ENCODE measurements around the gene KLK12.

Gene KLK12

DNA sequence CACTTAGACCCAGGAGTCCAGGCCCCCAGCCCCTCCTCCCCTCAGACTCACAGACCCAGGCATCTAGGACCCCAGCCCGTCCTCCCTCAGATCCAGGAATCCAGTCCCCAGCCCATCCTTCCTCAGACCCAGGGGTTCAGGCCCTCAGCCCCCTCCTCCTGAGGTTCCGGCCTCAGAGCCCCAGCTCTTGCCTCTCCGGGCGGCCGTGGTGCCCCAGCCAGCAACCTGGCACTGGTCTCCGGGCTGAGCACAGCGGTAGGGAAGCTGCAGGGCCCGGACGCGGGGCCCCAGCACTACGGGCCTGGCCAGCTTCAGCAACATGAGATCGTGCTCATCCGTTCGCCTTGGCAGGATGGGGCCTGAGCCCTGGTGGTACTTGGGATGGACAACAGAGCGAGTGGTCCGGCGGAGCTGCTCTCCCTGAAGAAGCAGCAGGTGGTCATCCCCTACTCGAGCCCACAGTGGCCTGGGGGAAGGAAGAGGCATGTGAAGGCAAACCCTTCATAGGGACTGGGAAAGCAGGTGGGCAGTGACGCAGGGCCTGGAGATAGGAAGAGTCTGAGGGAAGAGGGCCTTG is 19.0 kb downstream of the KLK12 start:
- TF ChIP-seq, protein P1, sequence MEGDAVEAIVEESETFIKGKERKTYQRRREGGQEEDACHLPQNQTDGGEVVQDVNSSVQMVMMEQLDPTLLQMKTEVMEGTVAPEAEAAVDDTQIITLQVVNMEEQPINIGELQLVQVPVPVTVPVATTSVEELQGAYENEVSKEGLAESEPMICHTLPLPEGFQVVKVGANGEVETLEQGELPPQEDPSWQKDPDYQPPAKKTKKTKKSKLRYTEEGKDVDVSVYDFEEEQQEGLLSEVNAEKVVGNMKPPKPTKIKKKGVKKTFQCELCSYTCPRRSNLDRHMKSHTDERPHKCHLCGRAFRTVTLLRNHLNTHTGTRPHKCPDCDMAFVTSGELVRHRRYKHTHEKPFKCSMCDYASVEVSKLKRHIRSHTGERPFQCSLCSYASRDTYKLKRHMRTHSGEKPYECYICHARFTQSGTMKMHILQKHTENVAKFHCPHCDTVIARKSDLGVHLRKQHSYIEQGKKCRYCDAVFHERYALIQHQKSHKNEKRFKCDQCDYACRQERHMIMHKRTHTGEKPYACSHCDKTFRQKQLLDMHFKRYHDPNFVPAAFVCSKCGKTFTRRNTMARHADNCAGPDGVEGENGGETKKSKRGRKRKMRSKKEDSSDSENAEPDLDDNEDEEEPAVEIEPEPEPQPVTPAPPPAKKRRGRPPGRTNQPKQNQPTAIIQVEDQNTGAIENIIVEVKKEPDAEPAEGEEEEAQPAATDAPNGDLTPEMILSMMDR (IDR thresholded peaks at IDR 0.05; ENCODE audit: extremely low read depth, insufficient read depth, missing control alignments), result no peak
- in situ Hi-C loops (cut with MboI; ENCODE audit: low pct_unique_long_range_greater_than_20kb, low sequenced_read_pairs, unreplicated experiment), result no loop called here
- DNase-seq (ENCODE audit: low spot score), result no peak

DNA sequence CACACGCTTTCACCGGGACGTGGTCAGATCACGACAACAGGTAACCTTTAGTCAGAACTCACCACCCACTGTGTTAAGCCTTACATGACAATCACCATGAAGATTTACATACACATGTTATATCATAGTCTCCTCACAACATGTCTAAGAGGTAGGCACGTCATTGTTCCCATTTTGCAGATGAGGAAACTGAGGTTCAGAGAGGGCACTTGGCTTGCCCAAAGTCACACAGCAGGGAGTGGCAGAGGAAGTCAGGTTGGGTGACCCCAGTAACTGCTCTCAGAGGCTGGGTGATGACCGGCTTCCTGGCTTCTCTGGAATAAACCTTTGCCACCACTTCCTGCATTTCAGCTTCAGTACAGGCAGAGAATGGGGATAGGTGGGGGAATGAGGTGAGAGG is 20.6 kb downstream of the KLK12 start:
- in situ Hi-C loops (cut with MboI; ENCODE audit: low pct_unique_long_range_greater_than_20kb, low sequenced_read_pairs, unreplicated experiment), result no loop called here
- DNase-seq (ENCODE audit: low spot score), result no peak
- TF ChIP-seq, protein P1 (IDR thresholded peaks at IDR 0.05; ENCODE audit: extremely low read depth, insufficient read depth, missing control alignments), result no peak

DNA sequence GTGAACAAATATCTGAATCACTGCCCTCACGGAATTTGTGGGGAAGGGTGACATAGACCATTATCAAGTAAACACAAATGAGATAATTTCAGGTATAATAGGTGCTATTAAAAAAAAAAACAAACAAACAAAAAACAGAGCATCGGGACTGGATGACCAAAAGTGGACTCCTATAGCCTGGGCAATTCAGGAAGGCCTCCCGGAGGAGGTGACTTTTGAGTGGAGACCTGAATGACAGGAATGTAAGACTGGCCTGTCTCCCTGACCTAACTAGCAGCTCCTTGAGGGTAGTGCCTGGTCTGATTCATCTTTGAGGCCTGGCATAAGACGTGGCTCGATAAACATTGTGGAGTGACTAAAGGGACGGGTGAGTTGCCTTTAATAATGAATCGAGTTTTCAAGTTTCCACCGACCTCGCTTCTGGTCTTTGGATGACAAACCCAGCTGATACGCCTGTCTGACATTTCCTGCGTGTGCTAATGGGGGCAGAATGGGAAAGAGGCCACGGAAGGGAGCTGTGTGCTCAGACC is 22.1 kb downstream of the KLK12 start:
- in situ Hi-C loops (cut with MboI; ENCODE audit: low pct_unique_long_range_greater_than_20kb, low sequenced_read_pairs, unreplicated experiment), result no loop called here
- DNase-seq (ENCODE audit: low spot score), result no peak
- TF ChIP-seq, protein P1 (IDR thresholded peaks at IDR 0.05; ENCODE audit: extremely low read depth, insufficient read depth, missing control alignments), result no peak

DNA sequence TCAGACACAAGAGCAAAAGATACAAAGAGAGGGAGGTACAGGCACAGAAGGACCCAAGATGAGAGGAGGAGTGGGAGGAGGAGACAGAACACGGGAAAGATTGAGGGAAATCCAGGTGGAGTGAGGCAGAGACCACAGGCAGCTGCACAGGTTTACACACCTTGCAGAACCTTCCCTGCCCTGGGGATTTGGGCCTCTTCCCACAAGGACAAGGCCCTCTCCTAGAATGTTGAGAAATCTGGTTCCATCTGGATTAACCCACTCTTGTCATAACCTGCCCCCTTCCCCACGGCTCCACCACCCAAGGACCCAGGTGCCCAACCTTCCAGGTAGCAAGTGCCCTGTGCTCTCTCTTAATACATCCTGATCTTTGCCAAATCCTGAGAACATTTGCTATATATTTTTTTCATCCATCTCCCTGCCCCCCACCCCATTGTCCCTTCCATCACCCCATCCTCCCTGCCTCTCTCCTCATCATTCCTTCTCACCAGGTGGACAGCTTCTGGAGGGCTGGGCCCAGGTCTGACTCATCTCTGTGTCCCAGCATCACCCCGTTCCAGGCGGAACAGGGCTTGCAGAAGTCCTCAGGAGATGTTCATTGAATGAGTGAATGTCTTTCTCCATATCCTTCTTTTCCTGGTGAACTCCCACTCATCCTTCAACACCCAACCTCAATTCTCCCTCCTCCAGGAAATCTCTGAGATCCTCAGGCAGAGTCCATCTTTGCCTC is 24.6 kb downstream of the KLK12 start:
- no peak for DNase-seq (ENCODE audit: low spot score)
- in situ Hi-C loops (cut with MboI; ENCODE audit: low pct_unique_long_range_greater_than_20kb, low sequenced_read_pairs, unreplicated experiment), result no loop called here
- TF ChIP-seq, protein P1 (IDR thresholded peaks at IDR 0.05; ENCODE audit: extremely low read depth, insufficient read depth, missing control alignments), result no peak

DNA sequence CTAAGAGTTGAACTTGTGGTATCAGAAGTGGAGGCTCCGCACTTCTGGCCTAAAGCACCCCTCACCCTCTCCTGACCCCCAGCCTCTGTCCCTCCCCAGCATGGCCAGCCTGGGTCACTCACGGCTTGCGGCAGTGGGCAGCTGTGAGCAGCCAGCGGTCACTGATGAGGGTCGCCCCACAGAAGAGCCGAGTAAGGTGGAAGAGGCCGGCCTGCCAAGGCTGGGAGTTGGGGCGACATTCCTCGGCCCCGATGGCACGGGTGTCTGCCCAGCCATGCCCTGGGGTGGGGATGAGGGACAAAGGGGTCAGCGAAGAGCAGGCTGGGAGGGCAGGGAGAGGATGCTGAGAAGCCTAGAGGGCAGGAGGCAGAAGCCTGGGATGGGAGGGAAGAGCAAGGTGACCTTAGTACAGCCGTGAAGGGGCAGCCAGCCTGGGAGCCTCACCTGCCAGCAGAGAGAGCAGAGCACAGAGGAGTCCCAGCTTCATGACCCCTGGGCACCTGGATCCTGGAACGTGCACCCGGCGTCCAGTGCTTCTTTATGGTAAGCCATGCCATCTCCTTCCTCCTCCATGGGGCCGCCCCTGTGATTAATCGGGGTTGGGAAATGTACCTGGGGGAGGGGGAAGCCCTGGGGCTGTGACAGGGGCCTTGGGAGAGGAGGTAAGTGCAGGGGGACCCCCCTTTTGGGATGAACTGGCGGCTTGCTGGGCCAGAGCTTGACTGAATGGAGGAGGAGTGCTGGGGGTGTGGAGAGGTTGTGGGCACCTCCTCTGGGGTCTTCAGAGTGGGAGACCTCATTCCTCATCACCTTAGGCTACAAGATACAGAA is 25.5 kb downstream of the KLK12 start:
- DNase-seq (ENCODE audit: low spot score), result no peak
- TF ChIP-seq, protein P1 (IDR thresholded peaks at IDR 0.05; ENCODE audit: extremely low read depth, insufficient read depth, missing control alignments), result no peak
- in situ Hi-C loops (cut with MboI; ENCODE audit: low pct_unique_long_range_greater_than_20kb, low sequenced_read_pairs, unreplicated experiment), result no loop called here

DNA sequence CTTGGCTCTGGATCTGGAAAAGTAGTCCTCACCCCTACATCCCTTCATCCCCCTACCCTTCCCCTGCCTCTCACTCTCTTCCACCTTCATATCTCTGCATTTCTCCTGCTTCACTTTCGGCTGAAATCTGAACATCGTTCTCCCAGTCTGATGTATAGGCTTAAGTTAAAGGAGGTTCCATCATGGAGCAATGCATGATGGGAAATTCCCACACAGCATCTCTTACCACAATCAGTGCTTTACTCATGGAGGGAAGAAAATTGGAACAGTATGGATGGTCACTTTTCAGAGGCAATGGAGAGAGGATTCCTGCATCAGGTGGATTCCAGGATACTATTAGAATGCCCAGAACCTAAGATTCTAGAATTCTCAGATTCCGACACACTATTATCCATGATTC is 27.3 kb downstream of the KLK12 start:
- DNase-seq (ENCODE audit: low spot score), result no peak
- in situ Hi-C loops (cut with MboI; ENCODE audit: low pct_unique_long_range_greater_than_20kb, low sequenced_read_pairs, unreplicated experiment), result no loop called here
- TF ChIP-seq, protein P1 (IDR thresholded peaks at IDR 0.05; ENCODE audit: extremely low read depth, insufficient read depth, missing control alignments), result no peak
